Activated T-cell treated with anti-CD3 and anti-CD28 coated beads, Interleukin-2, amount 50 U/mL, for 72 hours (primary cell): ENCODE results near the gene ACTN1. TPM values are rescaled to one million over a fixed set of nuclear protein-coding genes. Genes with fewer than 3 reads are reported as not detected.

Experiments used
- ATAC-seq, 2 donors: fragments of 150-1000 bp; cut with Tn5 transposase; replicated peaks in 1 of 2; 2 replicates each; pipeline ENCODE4 v1.10.0; 2021; ENCODE audit warnings: moderate library complexity in 2 of 2, mild to moderate bottlenecking in 1 of 2
- DNase-seq, 2 donors: peaks; one replicate each; pipeline ENCODE4 v3.0.0; 2021 to 2022; ENCODE audit warnings: mixed read lengths in 1 of 2
- H3K27ac Mint-ChIP-seq: one replicate; pipeline ENCODE4 v1.8.0; 2022; ENCODE audit warnings: mild to moderate bottlenecking, moderate library complexity, mixed read lengths
- H3K27me3 Mint-ChIP-seq: one replicate; pipeline ENCODE4 v1.8.0; 2022; ENCODE audit warnings: low read depth, mixed read lengths
- H3K36me3 Mint-ChIP-seq, 2 donors: one replicate each; pipeline ENCODE4 v1.8.0; 2022; ENCODE audit warnings: mixed read lengths in 2 of 2, mild to moderate bottlenecking in 1 of 2; ENCODE audit not compliant: insufficient read depth in 2 of 2
- H3K4me1 Mint-ChIP-seq: one replicate; pipeline ENCODE4 v1.8.0; 2022; ENCODE audit warnings: low read depth, mixed read lengths
- H3K4me3 Mint-ChIP-seq, 2 donors: one replicate each; pipeline ENCODE4 v1.8.0; 2022; ENCODE audit warnings: mild to moderate bottlenecking in 2 of 2, mixed read lengths in 2 of 2, moderate library complexity in 2 of 2
- H3K9me3 Mint-ChIP-seq, 2 donors: one replicate each; pipeline ENCODE4 v1.8.0; 2022; ENCODE audit warnings: mixed read lengths in 2 of 2
- total RNA-seq, 2 donors: library from RNA; stranded (reverse); gene quantifications; one replicate each; pipeline ENCODE4 v1.2.3, GENCODE V29; 2022

The ACTN1 gene
- total RNA-seq, 2 donors from 2014 or later = 42.6 to 50.7 TPM

- DNase-seq (no peak), ATAC-seq (no peak)
- Mint-ChIP-seq H3K9me3 (no peaks in the 10 kb centered on the region), H3K36me3 (peaks cover 0 to 7% of the 10 kb centered on the region in 2 donors), H3K27me3 (no peaks in the 10 kb centered on the region), H3K4me3 (no peak overlapping the region), H3K4me1 (no peaks in the 10 kb centered on the region), H3K27ac (no peak overlapping the region)
These were observed 93.0 kb downstream of the ACTN1 start for GRCh38 chr14:68886109-68886434.

- H3K36me3 Mint-ChIP-seq = peaks cover 0 to 5% of the 10 kb centered on the region in 2 donors
- no peak overlapping the region for H3K27ac Mint-ChIP-seq
- no peak for DNase-seq
- ATAC-seq = no peak
- H3K4me1 Mint-ChIP-seq = no peaks in the 10 kb centered on the region
- H3K9me3 Mint-ChIP-seq = no peaks in the 10 kb centered on the region
- H3K4me3 Mint-ChIP-seq = no peak overlapping the region
- H3K27me3 Mint-ChIP-seq = no peaks in the 10 kb centered on the region
These were observed 93.6 kb downstream of the ACTN1 start for GRCh38 chr14:68885226-68886108.

DNA sequence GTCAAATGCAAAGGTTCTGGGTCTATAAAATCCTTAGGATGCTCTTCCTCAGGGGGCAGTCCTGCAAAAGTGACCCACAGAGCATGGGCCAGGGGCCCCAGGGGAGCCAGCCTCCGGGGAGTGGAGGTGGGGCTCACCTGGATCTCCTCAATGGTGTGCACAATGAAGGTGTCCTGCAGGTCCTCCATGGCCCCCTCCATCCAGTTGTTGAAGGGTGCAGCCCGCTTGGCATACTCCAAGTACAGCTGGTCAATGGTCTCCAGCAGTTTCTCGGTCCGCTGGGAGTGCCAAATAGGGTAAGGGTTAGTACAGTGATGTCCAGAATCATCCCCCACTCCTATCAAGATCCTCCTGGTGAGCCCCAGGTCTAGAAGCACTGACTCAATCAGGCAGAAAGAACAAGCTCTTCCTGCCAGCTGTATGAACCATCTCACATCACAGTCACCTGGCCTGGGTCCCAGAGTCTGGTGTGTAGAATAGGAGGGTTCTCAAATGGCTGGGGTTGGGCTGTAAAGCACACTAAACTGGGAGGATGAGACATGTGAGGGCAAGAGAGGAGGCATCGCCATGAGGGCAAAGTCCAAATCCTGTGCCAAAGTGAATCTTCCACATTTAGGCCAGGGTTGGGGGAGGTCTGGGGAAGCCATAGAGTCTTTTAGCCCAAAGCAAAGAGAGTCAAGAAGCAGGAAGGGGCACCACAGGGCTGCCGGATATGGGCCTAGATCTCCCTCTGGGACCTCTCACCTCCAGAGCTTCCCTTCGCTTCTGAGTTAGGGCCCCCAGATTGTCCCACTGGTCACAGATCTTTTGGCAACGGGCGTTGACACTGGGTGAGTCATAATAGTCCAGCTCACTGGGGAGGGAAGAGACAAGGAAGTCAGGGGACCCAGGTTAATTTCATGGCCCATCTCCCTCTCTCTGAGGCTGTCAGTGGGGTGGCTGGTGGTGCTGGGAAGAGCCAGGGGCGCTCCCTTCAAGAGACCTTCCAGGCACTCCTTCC is 94.8 kb downstream of the ACTN1 start:
- Mint-ChIP-seq H3K4me3 (no peak overlapping the region), H3K36me3 (peaks cover 0 to 4% of the 10 kb centered on the region in 2 donors), H3K4me1 (no peaks in the 10 kb centered on the region), H3K9me3 (no peaks in the 10 kb centered on the region), H3K27ac (no peak overlapping the region), H3K27me3 (no peaks in the 10 kb centered on the region)
- no peak for DNase-seq
- ATAC-seq = no peak

- peaks cover 3 to 9% of the 10 kb centered on the region in 2 donors for H3K36me3 Mint-ChIP-seq
- no peaks in the 10 kb centered on the region for H3K9me3 Mint-ChIP-seq
These were observed 96.9 kb downstream of the ACTN1 start for GRCh38 chr14:68882235-68882634.

GRCh38 chr14:68881396-68881795 is 97.7 kb downstream of the ACTN1 start:
- ATAC-seq = no peak
- no peaks in the 10 kb centered on the region for H3K27me3 Mint-ChIP-seq
- no peak overlapping the region for H3K27ac Mint-ChIP-seq
- no peak for DNase-seq
- H3K4me3 Mint-ChIP-seq = no peak overlapping the region
- H3K4me1 Mint-ChIP-seq = no peaks in the 10 kb centered on the region
- H3K9me3 Mint-ChIP-seq = no peaks in the 10 kb centered on the region
- H3K36me3 Mint-ChIP-seq = peaks cover 6 to 9% of the 10 kb centered on the region in 2 donors

More at GRCh38 chr14:68882235-68882634, 96.9 kb downstream of the ACTN1 start:
- DNase-seq (no peak), ATAC-seq (no peak)
- Mint-ChIP-seq H3K4me3 (no peak overlapping the region), H3K4me1 (no peaks in the 10 kb centered on the region), H3K27ac (no peak overlapping the region), H3K27me3 (no peaks in the 10 kb centered on the region)

GRCh38 chr14:68880581-68881105 is 98.5 kb downstream of the ACTN1 start:
- Mint-ChIP-seq H3K36me3 (peaks cover 6 to 9% of the 10 kb centered on the region in 2 donors), H3K27ac (no peak overlapping the region), H3K9me3 (no peaks in the 10 kb centered on the region), H3K4me1 (no peaks in the 10 kb centered on the region), H3K27me3 (no peaks in the 10 kb centered on the region), H3K4me3 (no peak overlapping the region)
- DNase-seq = no peak
- ATAC-seq = no peak

- peaks cover 6 to 12% of the 10 kb centered on the region in 2 donors for H3K36me3 Mint-ChIP-seq
- H3K27me3 Mint-ChIP-seq = no peaks in the 10 kb centered on the region
These were observed 99.1 kb downstream of the ACTN1 start for GRCh38 chr14:68879841-68880575.

GRCh38 chr14:68879321-68879781 is 99.8 kb downstream of the ACTN1 start:
- Mint-ChIP-seq H3K4me1 (no peaks in the 10 kb centered on the region), H3K27ac (no peak overlapping the region), H3K36me3 (peaks cover 6 to 13% of the 10 kb centered on the region in 2 donors), H3K9me3 (no peaks in the 10 kb centered on the region), H3K4me3 (no peak overlapping the region), H3K27me3 (no peaks in the 10 kb centered on the region)
- no peak for ATAC-seq
- DNase-seq = no peak

More at GRCh38 chr14:68879841-68880575, 99.1 kb downstream of the ACTN1 start:
- Mint-ChIP-seq H3K9me3 (no peaks in the 10 kb centered on the region), H3K4me3 (no peak overlapping the region), H3K4me1 (no peaks in the 10 kb centered on the region), H3K27ac (no peak overlapping the region)
- ATAC-seq (no peak), DNase-seq (no peak)

- Mint-ChIP-seq H3K27me3 (no peaks in the 10 kb centered on the region), H3K27ac (no peak overlapping the region), H3K4me3 (no peak overlapping the region), H3K9me3 (no peaks in the 10 kb centered on the region), H3K36me3 (peaks cover 6 to 12% of the 10 kb centered on the region in 2 donors), H3K4me1 (no peaks in the 10 kb centered on the region)
- no peak for DNase-seq
- ATAC-seq = no peak
These were observed 100.2 kb downstream of the ACTN1 start for GRCh38 chr14:68878908-68879307.

GRCh38 chr14:68877993-68878575 is 101.0 kb downstream of the ACTN1 start:
- H3K27ac Mint-ChIP-seq = no peak overlapping the region
- H3K27me3 Mint-ChIP-seq = no peaks in the 10 kb centered on the region
- peaks cover 7 to 13% of the 10 kb centered on the region in 2 donors for H3K36me3 Mint-ChIP-seq

DNA sequence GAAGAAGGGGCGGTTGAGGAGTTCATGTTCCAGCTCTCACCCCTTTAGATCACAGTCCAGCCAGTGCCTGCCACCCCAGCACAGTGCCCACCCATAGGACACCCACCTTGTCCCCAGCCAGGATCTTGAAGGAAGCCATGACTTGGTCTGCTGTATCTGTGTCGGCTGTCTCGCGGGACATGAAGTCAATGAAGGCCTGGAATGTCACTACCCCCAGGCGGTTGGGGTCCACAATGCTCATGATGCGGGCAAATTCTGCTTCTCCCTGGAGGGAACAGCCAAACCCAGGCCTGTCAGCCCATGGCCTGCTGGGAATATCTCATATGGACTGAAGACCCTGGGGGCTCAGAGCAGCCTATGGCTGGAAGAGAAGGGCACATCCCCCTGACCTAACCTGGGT is 102.1 kb downstream of the ACTN1 start:
- DNase-seq (no peak), ATAC-seq (no peak)
- H3K27me3 Mint-ChIP-seq = no peaks in the 10 kb centered on the region
- no peaks in the 10 kb centered on the region for H3K4me1 Mint-ChIP-seq
- H3K9me3 Mint-ChIP-seq = no peaks in the 10 kb centered on the region
- H3K36me3 Mint-ChIP-seq = peaks cover 8 to 20% of the 10 kb centered on the region in 2 donors
- H3K27ac Mint-ChIP-seq = no peak overlapping the region
- H3K4me3 Mint-ChIP-seq = no peak overlapping the region

More at GRCh38 chr14:68877993-68878575, 101.0 kb downstream of the ACTN1 start:
- H3K4me1 Mint-ChIP-seq = no peaks in the 10 kb centered on the region
- no peak overlapping the region for H3K4me3 Mint-ChIP-seq
- ATAC-seq = no peak
- no peaks in the 10 kb centered on the region for H3K9me3 Mint-ChIP-seq
- DNase-seq = no peak

DNA sequence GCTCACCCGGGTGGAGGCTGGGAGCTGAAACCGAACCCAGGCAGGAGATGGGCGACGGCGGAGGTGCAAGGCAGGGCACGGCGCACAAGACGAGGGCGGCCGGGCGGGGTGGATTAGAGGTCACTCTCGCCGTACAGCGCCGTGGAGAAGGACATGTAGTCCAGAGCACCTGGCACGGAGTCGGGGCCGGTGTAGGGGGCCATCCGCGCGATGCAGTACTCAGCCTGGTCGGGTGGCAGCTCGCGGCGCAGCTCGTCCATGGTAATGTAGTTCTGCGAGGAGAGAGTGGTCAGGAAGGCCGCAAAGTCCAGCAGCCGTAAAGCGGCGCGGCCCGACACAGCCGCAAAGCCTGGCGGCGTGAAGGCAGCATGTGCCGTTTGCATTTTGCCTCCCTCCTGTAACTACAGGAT is 104.4 kb downstream of the ACTN1 start:
- H3K27ac Mint-ChIP-seq = no peak overlapping the region
- no peaks in the 10 kb centered on the region for H3K9me3 Mint-ChIP-seq
- ATAC-seq = peak in 1 of 2 donors; percentile 30
- peaks cover 8 to 20% of the 10 kb centered on the region in 2 donors for H3K36me3 Mint-ChIP-seq
- no peak for DNase-seq
- no peaks in the 10 kb centered on the region for H3K4me1 Mint-ChIP-seq
- no peaks in the 10 kb centered on the region for H3K27me3 Mint-ChIP-seq
- H3K4me3 Mint-ChIP-seq = no peak overlapping the region
